Vagina (tissue), 2 donors: Measurements from ENCODE around the gene TMTC3.

Experiments used
- POLR2A ChIP-seq, 2 donors: fragments of 450-650 bp; IDR thresholded peaks; one replicate each; pipeline ENCODE4 v1.6.1; 2017; ENCODE audit warnings: antibody characterized with exemption in 2 of 2, mild to moderate bottlenecking in 2 of 2, moderate library complexity in 2 of 2
- POLR2AphosphoS5 ChIP-seq, 2 donors: sonication (generic); formaldehyde crosslinking; IDR thresholded peaks; one replicate each; pipeline ENCODE4 v1.9.0; 2017; ENCODE audit warnings: antibody characterized with exemption in 2 of 2, mild to moderate bottlenecking in 2 of 2, low read depth in 1 of 2; ENCODE audit not compliant: insufficient read depth in 1 of 2
- TF ChIP-seq, protein P1 (sequence below), 3 experiments: fragments of 450-650 bp in 2 of 3; fragments of 200-600 bp in 1 of 3; sonication (generic) in 1 of 3; IDR thresholded peaks; one replicate each; pipeline ENCODE4 v1.5.1; 2017 to 2019; ENCODE audit warnings: antibody characterized with exemption in 3 of 3, mild to moderate bottlenecking in 2 of 3, moderate library complexity in 2 of 3

DNA sequence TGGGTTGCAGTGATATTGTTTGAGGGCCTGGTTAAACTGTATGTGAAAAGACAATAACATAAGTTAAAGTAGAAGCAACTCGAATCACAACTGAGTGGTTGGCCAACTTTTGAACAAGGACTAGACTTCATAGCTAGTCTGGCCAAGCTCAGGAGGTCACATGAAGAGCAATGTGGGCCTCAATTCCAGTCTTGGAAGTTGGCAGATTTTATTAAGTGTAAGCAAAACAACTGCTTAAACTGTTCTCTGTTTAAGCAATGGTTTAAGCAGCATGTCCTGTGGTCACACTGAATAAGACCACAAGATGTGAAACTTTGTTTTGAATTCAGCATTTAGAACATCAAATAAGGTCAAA, 100.4 kb downstream of the TMTC3 start:
- TF ChIP-seq, protein P1, sequence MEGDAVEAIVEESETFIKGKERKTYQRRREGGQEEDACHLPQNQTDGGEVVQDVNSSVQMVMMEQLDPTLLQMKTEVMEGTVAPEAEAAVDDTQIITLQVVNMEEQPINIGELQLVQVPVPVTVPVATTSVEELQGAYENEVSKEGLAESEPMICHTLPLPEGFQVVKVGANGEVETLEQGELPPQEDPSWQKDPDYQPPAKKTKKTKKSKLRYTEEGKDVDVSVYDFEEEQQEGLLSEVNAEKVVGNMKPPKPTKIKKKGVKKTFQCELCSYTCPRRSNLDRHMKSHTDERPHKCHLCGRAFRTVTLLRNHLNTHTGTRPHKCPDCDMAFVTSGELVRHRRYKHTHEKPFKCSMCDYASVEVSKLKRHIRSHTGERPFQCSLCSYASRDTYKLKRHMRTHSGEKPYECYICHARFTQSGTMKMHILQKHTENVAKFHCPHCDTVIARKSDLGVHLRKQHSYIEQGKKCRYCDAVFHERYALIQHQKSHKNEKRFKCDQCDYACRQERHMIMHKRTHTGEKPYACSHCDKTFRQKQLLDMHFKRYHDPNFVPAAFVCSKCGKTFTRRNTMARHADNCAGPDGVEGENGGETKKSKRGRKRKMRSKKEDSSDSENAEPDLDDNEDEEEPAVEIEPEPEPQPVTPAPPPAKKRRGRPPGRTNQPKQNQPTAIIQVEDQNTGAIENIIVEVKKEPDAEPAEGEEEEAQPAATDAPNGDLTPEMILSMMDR (IDR thresholded peaks at IDR 0.05) = no peak
- TF ChIP-seq POLR2A (IDR thresholded peaks at IDR 0.05) (no peak), POLR2AphosphoS5 (IDR thresholded peaks at IDR 0.05; ENCODE audit: insufficient read depth in 1 of 2, low read depth in 1 of 2) (no peak)
